ENCODE measurements around the gene DIP2B.
"Not testable (repeated sequence)": the region's sequence is repeated elsewhere in the genome, so short reads cannot be mapped to it uniquely, and the experiment has no call there.

DIP2B gene

DNA sequence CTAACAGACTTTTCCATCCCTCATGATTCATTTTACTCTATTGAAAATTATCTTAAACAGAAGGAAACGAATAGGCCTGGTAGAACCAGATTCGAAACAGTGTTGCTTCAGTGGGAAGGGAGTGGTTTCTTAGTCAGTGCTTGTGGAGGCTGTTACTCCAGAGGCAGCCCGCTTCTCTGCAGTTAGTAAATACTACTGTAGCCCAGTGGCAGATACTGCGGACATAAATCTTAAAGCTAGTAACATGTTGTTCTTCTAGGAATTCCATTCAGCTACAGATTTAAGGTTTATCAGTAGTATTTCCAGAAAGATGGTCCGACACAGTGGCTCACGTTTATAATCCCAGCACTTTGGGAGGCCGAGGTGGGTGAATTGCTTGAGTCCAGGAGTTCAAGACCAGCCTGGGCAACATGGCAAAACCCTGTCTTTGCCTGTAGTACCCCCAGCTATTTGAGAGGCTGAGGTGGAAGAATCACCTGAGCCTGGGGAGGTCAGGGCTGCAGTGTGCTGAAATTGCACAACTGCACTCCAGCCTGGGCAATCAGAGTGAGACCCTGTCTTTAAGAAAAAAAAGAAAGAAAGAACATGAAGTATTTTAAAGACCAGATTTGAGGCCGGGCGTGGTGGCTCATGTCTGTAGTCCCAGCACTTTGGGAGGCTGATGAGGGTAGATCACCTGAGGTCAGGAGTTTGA, 45.9 kb downstream of the DIP2B start:
- Histone ChIP-seq H3K36me3 (ENCODE audit: insufficient read depth, low read length) (no peaks in the 10 kb centered on the region), H3K4me1 (ENCODE audit: insufficient read depth, low read length) (0 out of 2 replicates have a peak, but pooled peaks cover 7% of the 10 kb centered on the region), H3K9me3 (ENCODE audit: control insufficient read depth, insufficient read depth, low read length) (no peaks in the 10 kb centered on the region), H3K9ac (ENCODE audit: low read depth, low read length) (no peak overlapping the region)

- H3K9ac ChIP-seq (ENCODE audit: low read depth, low read length) = no peak overlapping the region
- no peaks in the 10 kb centered on the region for H3K9me3 ChIP-seq (ENCODE audit: control insufficient read depth, insufficient read depth, low read length)
- no peaks in the 10 kb centered on the region for H3K36me3 ChIP-seq (ENCODE audit: insufficient read depth, low read length)
- no peaks in the 10 kb centered on the region for H3K4me1 ChIP-seq (ENCODE audit: insufficient read depth, low read length)
These were observed 47.1 kb downstream of the DIP2B start for GRCh38 chr12:50551866-50552265.

- no peaks in the 10 kb centered on the region for H3K4me1 ChIP-seq (ENCODE audit: insufficient read depth, low read length)
- H3K9me3 ChIP-seq (ENCODE audit: control insufficient read depth, insufficient read depth, low read length) = no peaks in the 10 kb centered on the region
- H3K9ac ChIP-seq (ENCODE audit: low read depth, low read length) = no peak overlapping the region
- no peaks in the 10 kb centered on the region for H3K36me3 ChIP-seq (ENCODE audit: insufficient read depth, low read length)
These were observed 49.9 kb downstream of the DIP2B start for GRCh38 chr12:50554651-50555050.

DNA sequence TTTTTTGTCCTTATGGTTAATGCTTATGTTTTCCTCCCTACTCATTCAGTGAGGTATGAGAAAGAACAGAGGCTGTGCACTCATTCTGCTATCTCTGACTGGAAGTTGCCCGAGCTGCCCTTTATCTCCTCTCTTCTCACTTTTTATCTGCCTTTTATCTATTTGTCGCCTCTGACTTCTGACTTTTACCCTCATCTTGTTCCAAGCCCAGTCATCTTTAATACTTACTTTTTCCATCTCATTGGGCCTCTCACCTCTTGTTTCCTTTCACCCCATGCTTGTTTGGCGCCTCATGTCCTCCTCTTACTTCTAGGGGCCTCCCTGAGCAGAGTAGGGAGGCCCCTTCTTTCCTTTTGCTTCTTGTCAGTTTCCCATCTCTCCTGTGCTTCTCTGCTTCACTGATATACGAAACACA, 50.7 kb downstream of the DIP2B start:
- Histone ChIP-seq H3K9me3 (ENCODE audit: control insufficient read depth, insufficient read depth, low read length) (no peaks in the 10 kb centered on the region), H3K4me1 (ENCODE audit: insufficient read depth, low read length) (no peaks in the 10 kb centered on the region), H3K9ac (ENCODE audit: low read depth, low read length) (no peak overlapping the region), H3K36me3 (ENCODE audit: insufficient read depth, low read length) (no peaks in the 10 kb centered on the region)

- Histone ChIP-seq H3K9me3 (ENCODE audit: control insufficient read depth, insufficient read depth, low read length) (no peaks in the 10 kb centered on the region), H3K9ac (ENCODE audit: low read depth, low read length) (no peak overlapping the region), H3K4me1 (ENCODE audit: insufficient read depth, low read length) (no peaks in the 10 kb centered on the region), H3K36me3 (ENCODE audit: insufficient read depth, low read length) (no peaks in the 10 kb centered on the region)
These were observed 51.5 kb downstream of the DIP2B start for GRCh38 chr12:50556273-50556672.

DNA sequence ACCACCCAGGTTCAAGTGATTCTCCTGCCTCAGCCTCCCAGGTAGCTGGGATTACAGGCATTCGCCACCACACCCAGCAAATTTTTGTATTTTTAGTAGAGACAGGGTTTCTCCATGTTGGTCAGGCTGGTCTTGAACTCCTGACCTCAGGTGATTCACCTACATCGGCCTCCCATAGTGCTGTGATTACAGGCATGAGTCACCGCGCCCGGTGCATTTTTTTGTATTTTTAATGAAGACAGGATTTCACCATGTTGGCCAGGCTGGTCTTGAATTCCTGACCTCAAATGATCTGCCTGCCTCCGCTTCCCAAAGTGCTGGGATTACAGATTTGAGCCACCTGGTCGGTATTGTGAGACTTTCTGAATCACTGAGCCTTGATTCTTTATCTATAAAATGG, 52.0 kb downstream of the DIP2B start:
- not testable (repeated sequence) for H3K4me1 ChIP-seq (ENCODE audit: insufficient read depth, low read length); H3K9ac ChIP-seq (ENCODE audit: low read depth, low read length); H3K36me3 ChIP-seq (ENCODE audit: insufficient read depth, low read length); H3K9me3 ChIP-seq (ENCODE audit: control insufficient read depth, insufficient read depth, low read length)

DNA sequence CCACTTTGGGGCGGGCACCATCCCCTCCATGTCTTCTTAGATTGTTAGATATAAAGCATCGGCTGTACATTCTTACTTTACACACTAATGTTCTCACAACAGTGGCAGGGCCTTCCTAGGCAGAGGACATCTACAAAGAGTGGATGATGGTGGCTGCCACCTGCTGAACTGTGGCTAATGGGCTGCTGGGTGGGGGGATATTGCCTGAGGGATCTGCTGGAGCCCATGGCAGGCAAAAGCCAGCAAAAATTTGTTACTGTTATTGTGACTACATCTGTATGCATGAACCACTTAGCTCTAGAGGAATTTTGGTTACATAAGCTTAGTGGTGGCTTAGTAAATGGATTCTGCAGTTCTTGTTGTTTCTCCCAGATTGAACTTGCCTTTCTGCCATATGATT, 52.6 kb downstream of the DIP2B start:
- no peaks in the 10 kb centered on the region for H3K36me3 ChIP-seq (ENCODE audit: insufficient read depth, low read length)
- no peaks in the 10 kb centered on the region for H3K9me3 ChIP-seq (ENCODE audit: control insufficient read depth, insufficient read depth, low read length)
- no peaks in the 10 kb centered on the region for H3K4me1 ChIP-seq (ENCODE audit: insufficient read depth, low read length)
- H3K9ac ChIP-seq (ENCODE audit: low read depth, low read length) = no peak overlapping the region

DNA sequence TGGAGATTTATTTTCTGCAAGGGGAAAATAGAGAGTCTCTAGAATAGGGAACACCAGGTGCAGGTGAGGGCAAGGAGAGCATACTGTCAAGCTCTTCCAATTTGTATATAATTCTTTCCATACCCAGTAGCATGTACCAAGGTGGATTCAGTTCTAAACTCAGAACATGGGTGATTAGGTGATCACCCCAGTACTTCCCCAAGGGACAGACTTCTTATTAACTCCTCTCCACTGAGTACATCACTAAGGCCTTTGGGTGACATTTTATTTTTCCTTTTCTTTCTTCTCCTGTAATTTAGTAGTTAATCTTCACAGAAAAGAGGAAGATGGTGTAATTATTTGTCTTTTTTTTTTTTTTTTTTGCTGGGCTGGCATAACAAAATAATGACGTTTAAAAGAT, 54.2 kb downstream of the DIP2B start:
- no peaks in the 10 kb centered on the region for H3K4me1 ChIP-seq (ENCODE audit: insufficient read depth, low read length)
- no peaks in the 10 kb centered on the region for H3K9me3 ChIP-seq (ENCODE audit: control insufficient read depth, insufficient read depth, low read length)
- H3K9ac ChIP-seq (ENCODE audit: low read depth, low read length) = no peak overlapping the region
- H3K36me3 ChIP-seq (ENCODE audit: insufficient read depth, low read length) = no peaks in the 10 kb centered on the region

DNA sequence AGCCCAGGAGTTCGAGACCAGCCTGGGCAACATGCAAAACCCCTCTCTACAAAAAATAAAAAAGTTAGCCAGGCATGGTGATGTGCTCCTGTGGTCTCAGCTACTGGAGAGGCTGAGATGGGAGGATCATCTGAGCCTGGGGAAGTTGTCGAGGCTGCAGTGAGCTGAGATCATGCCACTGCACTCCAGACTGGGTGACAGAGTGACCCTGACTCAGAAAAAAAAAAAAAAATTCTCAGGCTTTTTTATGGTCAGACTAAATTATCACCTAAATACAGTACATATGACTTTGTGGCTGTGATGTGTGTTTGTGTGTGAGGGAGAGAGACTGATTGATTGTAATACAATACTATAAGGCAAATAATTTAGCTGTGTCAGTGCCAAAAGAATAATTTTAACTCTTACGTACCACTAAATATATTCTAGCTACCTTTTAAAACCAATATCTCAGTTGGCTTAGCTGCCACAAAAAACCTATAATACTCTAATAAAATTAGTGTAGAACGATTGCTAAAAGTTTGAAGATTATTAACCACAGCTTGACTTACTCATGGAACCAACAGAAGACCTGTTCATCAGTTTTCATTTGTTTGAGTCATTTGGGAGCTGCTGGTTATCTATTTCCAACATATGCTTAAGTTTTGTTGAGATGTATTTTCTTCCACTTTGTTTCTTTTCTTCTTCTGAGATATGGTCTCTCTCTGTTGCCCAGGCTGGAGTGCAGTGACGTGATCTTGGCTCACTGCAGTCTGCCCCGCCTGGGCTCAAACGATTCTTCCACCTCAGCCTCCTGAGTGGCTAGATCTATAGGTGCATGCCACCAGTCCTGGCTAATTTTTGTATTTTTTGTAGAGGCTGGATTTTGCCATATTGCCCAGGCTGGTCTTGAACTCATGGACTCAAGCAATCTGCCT, 58.0 kb downstream of the DIP2B start:
- H3K9ac ChIP-seq (ENCODE audit: low read depth, low read length) = no peak overlapping the region
- no peaks in the 10 kb centered on the region for H3K36me3 ChIP-seq (ENCODE audit: insufficient read depth, low read length)
- no peaks in the 10 kb centered on the region for H3K9me3 ChIP-seq (ENCODE audit: control insufficient read depth, insufficient read depth, low read length)
- H3K4me1 ChIP-seq (ENCODE audit: insufficient read depth, low read length) = no peaks in the 10 kb centered on the region

- Histone ChIP-seq H3K36me3 (ENCODE audit: insufficient read depth, low read length) (no peaks in the 10 kb centered on the region), H3K4me1 (ENCODE audit: insufficient read depth, low read length) (no peaks in the 10 kb centered on the region; the same call in 1 of the 2 replicates), H3K9ac (ENCODE audit: low read depth, low read length) (no peak overlapping the region)
These were observed 58.6 kb downstream of the DIP2B start for GRCh38 chr12:50563434-50563787.

GRCh38 chr12:50564237-50564947, 59.6 kb downstream of the DIP2B start:
- H3K9ac ChIP-seq (ENCODE audit: low read depth, low read length) = no peak overlapping the region
- no peaks in the 10 kb centered on the region for H3K9me3 ChIP-seq (ENCODE audit: control insufficient read depth, insufficient read depth, low read length)
- H3K4me1 ChIP-seq (ENCODE audit: insufficient read depth, low read length) = no peaks in the 10 kb centered on the region; the same call in 1 of the 2 replicates
- no peaks in the 10 kb centered on the region for H3K36me3 ChIP-seq (ENCODE audit: insufficient read depth, low read length)

More at GRCh38 chr12:50563434-50563787, 58.6 kb downstream of the DIP2B start:
- H3K9me3 ChIP-seq (ENCODE audit: control insufficient read depth, insufficient read depth, low read length) = no peaks in the 10 kb centered on the region

GRCh38 chr12:50564948-50565297, 60.1 kb downstream of the DIP2B start:
- Histone ChIP-seq H3K4me1 (ENCODE audit: insufficient read depth, low read length) (no peaks in the 10 kb centered on the region; the same call in 1 of the 2 replicates), H3K36me3 (ENCODE audit: insufficient read depth, low read length) (no peaks in the 10 kb centered on the region), H3K9me3 (ENCODE audit: control insufficient read depth, insufficient read depth, low read length) (no peaks in the 10 kb centered on the region), H3K9ac (ENCODE audit: low read depth, low read length) (no peak overlapping the region)

- Histone ChIP-seq H3K4me1 (ENCODE audit: insufficient read depth, low read length) (no peaks in the 10 kb centered on the region; the same call in 1 of the 2 replicates), H3K9ac (ENCODE audit: low read depth, low read length) (no peak overlapping the region), H3K9me3 (ENCODE audit: control insufficient read depth, insufficient read depth, low read length) (no peaks in the 10 kb centered on the region), H3K36me3 (ENCODE audit: insufficient read depth, low read length) (no peaks in the 10 kb centered on the region)
These were observed 61.3 kb downstream of the DIP2B start for GRCh38 chr12:50566066-50566465.

GRCh38 chr12:50567926-50568325, 63.1 kb downstream of the DIP2B start:
- H3K9ac ChIP-seq (ENCODE audit: low read depth, low read length) = no peak overlapping the region
- H3K4me1 ChIP-seq (ENCODE audit: insufficient read depth, low read length) = peaks cover 5% of the 10 kb centered on the region; the same call in 1 of the 2 replicates
- no peaks in the 10 kb centered on the region for H3K9me3 ChIP-seq (ENCODE audit: control insufficient read depth, insufficient read depth, low read length)
- H3K36me3 ChIP-seq (ENCODE audit: insufficient read depth, low read length) = no peaks in the 10 kb centered on the region

All from ES-I3 (cell line).